ENCODE results near the gene TLK2.
"Not testable (repeated sequence)": the region's sequence is repeated elsewhere in the genome, so short reads cannot be mapped to it uniquely, and the experiment has no call there.

TLK2 gene

DNA sequence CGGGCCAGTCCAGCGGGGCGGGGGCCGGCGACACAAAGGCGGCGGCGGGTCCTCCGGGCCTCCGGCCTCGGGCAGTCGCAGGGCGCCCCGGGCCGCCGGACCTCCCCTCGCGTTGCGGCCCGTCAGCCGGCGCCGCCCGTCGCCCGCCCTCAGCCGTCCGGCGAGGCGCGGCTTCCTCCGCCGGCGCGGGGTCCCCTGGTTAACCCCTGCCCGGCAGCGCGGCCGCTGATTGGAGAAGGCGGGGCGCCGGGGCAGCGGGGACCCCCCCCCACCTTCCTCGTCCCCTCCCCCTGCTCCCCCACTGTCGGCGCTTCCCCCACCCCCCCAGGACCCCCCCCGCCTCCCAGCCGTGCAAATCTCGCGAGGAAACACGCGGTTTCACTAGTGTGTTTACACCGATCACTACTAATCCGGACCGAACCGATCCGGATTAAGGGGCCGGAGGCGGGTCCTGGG lies at the start of gene TLK2:
Gene TLK2 (plus strand): TSS at position 402 of the 456 bp plus-strand sequence. CDS start 2,301 bp downstream, outside the sequence.
- no peak for TF ChIP-seq ZNF274 (IDR thresholded peaks at IDR 0.05; ENCODE audit: low read depth, low read length)
- H3K4me3 ChIP-seq (ENCODE audit: low read length) = peak within 1 kb of the TSS; percentile 96

DNA sequence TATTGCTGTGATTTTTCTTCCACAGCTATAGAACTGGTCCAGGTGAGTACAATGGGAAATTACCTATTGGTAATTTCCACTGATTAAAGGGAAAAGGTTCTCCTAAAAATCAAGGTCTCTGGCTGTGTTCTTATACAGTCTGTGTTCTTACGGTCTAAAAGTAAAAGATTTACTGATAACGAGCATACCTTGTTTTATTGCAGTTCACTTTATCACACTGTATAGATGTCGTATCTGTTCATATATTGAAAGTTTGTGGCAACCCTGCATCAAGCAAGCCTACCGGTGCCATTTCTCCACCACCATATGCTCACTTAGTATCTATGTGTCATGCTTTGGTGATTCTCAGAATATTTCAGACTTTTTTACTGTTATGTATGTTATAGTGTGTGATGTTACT lies 43.4 kb upstream of the TLK2 start:
- H3K4me3 ChIP-seq (ENCODE audit: low read length) = not testable (repeated sequence)

DNA sequence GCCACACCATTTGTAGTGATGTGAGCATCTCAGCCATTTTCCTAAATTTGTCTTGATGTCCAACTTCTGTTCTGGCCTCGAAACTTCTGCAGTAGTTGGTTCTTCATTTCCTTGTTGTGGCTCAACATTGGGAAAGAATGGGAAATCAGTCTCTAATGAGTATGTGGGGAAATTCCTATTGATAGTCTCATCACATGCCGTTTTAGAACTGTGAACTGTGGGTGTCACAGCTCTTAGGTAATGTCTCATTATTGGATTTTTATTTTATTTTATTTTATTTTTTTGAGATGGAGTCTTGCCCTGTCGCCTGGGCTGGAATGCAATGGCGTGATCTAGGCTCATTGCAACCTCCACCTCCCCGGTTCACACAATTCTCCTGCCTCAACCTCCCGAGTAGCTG lies 37.4 kb upstream of the TLK2 start:
- H3K4me3 ChIP-seq (ENCODE audit: low read length) = not testable (repeated sequence)

DNA sequence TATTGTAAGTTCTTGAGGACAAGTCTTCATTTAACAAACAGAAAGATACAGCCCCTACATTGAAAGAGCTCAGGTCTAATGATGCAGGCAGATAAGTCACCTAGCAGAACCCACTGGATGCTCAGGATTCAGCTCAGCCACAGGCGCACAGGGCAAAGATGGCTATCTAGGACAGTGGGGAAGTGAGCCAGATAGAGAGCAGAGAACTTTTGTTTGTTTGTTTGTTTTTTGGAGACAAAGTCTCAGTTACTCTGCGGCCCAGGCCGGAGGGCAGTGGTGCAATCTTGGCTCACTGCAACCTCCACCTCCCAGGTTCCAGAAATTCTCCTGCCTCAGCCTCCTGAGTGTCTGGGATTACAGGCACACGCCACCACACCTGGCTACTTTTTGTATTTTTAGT lies 34.6 kb upstream of the TLK2 start:
- TF ChIP-seq ZNF274 (IDR thresholded peaks at IDR 0.05; ENCODE audit: low read depth, low read length) = no peak
- H3K4me3 ChIP-seq (ENCODE audit: low read length) = no peak overlapping the region

DNA sequence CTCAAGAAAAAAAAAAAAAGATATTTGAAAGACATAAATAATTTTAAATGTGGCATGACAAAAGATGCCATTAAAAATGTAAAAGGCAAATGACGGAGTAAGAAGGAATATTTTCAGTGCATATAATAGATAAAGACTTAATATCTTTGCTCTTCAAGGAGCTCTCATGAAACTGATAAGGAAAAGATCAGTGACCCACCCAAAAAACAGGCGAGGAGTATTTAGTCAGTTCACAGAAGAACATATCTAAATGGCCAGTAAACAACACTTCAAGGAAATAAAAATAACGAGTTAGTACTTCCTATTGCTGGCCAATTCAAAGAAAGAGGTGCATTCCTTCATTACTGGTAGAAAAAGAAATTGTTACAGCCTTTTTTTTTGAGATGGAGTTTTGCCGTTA lies 32.8 kb upstream of the TLK2 start:
- not testable (repeated sequence) for H3K4me3 ChIP-seq (ENCODE audit: low read length)

DNA sequence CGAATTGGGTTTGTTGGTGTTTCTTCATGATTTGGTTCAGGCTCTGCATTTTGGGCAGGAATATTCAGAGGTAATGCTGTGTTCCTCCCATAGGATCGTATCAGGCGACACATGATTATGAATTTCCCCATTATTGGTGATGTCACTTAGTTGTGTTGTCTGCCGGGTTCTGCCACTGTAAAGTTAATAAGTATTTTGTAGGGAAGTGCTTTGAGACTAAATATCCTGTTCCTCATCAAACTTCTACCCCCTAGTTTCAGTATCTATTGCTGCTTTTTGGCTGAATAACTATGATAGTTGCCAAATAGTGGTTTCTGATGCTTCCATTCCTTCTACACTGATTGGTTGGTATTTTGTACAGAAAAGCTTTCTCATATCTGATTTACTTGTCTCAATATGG lies 26.4 kb upstream of the TLK2 start:
- not testable (repeated sequence) for H3K4me3 ChIP-seq (ENCODE audit: low read length)

DNA sequence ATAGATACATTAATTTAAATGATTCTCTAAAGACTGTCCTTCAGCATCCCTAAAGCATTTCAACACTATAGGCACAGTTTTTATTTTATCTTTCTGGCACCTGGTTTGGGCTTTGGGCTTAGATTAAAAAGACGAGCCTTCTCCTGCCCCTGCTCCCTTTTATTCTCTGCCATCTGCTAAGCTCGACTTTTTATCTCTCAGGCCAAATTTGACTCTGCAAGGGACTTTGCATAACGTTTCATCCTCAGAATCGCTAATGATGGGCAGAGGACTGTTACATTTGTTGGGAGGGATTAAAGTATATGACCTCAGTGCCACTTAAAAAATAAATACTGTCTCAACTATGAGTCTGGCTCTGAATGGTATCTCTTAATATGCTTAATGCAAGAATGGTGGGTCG lies 25.6 kb upstream of the TLK2 start:
- not testable (repeated sequence) for H3K4me3 ChIP-seq (ENCODE audit: low read length)

DNA sequence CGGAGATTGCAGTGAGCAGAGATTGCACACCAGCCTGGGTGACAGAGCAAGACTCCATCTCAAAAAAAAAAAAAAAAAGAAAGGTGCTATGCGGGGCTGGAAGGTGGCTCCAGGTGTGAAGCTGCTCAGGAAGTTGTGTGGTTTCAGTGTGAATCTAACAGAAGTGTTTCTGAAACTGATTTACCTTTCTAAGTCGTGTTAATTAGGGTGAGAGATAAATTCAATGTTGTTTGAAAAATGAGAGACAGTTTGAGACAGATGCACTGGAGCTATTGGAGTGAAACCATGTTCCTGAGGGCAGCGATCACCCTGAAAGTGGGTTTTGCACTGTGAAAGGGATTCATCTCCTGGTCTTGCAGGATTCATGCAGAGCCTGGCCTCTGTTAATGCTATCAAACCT lies 25.0 kb upstream of the TLK2 start:
- H3K4me3 ChIP-seq (ENCODE audit: low read length) = peak overlapping the region; percentile 46; the same call in 1 of the 2 replicates

DNA sequence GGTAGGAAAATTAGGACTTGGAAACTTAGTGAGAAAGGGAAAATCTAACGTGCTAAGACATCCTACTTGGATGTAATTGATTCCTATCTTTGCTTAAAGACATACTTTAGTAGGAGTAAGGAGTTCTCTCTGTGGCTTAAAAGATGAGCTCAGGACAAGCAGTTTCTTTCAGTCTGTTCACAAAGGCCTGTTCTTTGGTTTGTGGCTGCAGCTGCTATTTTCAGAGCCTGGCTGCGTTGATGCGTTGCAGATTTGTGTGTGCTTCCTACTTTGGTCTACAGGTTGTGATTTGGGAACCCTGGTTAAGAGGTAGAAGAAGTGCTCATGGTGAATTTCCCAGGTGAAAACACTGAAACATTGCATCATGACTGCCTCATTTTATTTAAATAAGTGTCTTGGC lies 24.5 kb upstream of the TLK2 start:
- H3K4me3 ChIP-seq (ENCODE audit: low read length) = peak overlapping the region; percentile 46; the same call in 1 of the 2 replicates

DNA sequence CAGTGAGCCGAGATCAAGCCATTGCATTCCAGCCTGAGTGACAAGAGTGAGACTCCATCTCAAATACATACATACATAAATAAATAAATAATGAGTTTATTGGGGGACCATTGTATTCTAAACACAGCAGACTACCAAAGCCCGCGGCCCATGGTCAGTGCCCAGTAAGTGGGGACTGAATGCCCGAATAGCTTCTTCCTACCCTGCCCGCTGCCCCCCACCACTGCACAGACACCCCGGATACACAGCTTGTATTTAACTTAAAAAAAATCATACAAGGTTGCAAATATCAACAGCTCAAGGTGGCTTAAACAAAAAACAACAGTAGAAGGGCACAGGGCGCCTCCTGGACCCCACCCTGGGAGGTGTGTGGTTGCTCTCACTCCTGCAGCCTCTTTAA lies 22.6 kb upstream of the TLK2 start:
- no peak for TF ChIP-seq ZNF274 (IDR thresholded peaks at IDR 0.05; ENCODE audit: low read depth, low read length)
- no peak overlapping the region for H3K4me3 ChIP-seq (ENCODE audit: low read length)

DNA sequence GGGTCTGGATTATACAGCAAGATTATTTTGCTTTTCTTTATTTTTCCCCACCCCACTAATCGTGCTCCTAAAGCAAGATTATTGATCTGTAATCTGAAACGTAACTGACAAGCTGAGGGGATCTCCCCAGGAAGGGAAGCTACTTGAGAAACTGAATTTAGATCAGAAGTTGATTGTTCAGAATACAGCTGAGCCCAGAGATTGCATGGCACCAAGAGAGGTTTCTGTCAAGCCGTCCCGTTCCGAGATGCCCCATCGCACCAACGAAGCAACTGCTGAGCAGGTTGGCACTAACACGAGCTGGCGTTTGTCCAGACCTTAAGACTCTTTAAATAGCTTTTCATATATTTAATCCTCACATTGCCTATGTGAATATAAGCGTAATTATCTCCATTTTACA lies 20.1 kb upstream of the TLK2 start:
- H3K4me3 ChIP-seq (ENCODE audit: low read length) = not testable (repeated sequence)

DNA sequence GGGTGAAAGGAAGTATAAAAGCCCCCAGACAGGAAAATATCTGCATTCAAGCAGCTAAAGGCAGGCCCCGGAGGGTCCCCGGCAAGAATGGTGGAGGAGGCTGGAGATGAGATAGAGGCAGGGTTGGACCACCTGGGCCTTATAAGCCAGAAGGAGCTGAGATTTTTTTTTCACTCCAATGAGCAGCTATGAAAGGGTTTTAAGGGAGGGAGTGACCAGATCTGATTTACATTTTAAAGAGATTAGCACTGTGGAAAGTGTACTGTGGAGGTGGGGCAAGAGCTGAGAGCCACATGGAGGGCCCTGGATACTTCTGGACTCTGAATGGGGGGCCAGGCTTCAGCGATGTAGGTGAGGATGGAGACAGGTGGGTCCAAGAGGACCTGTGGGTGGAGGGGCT lies 14.2 kb upstream of the TLK2 start:
- not testable (repeated sequence) for H3K4me3 ChIP-seq (ENCODE audit: low read length)

DNA sequence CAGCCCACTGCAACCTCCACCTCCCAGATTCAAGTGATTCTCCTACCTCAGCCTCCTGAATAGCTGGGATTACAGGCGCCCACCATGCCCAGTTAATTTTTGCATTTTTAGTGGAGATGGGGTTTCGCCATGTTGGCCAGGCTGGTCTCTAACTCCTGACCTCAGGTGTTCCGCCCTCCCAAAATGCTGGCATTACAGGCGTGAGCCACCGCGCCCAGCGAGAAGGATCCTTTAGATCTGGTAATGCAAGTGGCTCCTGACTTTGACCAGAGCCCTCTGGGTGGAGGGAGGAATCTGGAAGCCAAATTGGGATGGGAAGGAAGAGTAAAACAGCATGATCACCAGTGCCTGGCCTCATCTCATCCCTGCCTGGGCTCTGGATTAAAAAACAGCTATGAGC lies 13.4 kb upstream of the TLK2 start:
- H3K4me3 ChIP-seq (ENCODE audit: low read length) = not testable (repeated sequence)

DNA sequence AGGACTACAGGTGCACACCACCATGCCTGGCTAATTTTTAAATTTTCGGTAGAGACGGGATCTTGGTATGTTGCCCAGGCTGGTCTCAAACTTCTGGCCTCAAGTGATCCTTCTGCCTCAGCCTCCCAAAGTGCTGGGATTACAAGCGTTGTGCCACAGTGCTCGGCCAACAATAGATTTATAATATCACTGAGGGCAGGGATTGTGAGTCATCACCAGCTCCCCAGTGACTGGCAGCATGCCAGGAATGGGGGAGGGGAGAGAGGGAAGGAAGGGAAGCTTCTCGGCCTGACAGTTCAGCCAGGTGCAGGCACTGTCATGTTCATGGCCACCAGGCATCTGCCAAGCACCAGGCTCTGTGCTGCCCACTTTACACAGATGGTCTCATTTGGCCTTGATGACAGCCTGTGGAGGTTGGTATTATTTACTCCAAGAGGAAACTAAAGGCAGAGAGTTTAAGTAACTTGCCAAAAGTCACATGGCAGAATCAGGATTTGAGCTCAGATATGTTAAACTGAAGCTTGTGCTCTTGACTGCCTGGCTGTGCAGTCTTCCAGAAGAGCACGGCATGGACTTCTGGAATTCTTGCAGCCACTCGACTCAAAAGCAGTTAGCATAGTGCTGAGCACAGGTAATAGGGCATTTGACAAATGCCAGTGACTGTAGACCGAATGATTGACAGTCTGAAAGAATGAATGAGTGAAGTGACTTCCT lies 7.8 kb upstream of the TLK2 start:
- not testable (repeated sequence) for H3K4me3 ChIP-seq (ENCODE audit: low read length)

DNA sequence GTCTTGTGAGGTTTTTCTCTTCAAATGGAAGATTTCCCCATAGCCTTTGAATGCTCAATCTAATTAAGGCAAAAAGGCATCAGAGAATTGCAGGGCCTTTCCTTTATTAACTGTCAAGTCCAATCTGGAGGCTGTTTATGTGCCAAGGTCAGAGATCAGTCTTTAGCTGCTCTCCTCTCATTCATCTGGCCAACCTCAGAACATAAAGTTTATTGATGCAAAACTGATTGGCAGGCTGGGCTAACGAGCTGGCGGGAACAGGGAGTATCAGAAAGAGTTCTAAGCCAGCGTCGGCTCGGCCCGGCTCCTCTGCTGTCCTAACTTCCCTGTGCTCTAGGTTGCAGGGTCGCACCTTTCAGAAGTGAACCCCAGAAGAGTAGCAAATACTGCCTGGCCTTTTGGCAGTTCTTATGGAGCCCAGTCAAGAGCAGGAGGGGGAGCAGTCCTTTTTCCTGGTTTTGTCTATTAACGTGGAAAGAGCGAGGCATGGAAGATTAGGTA lies 7.2 kb upstream of the TLK2 start:
- not testable (repeated sequence) for H3K4me3 ChIP-seq (ENCODE audit: low read length)

DNA sequence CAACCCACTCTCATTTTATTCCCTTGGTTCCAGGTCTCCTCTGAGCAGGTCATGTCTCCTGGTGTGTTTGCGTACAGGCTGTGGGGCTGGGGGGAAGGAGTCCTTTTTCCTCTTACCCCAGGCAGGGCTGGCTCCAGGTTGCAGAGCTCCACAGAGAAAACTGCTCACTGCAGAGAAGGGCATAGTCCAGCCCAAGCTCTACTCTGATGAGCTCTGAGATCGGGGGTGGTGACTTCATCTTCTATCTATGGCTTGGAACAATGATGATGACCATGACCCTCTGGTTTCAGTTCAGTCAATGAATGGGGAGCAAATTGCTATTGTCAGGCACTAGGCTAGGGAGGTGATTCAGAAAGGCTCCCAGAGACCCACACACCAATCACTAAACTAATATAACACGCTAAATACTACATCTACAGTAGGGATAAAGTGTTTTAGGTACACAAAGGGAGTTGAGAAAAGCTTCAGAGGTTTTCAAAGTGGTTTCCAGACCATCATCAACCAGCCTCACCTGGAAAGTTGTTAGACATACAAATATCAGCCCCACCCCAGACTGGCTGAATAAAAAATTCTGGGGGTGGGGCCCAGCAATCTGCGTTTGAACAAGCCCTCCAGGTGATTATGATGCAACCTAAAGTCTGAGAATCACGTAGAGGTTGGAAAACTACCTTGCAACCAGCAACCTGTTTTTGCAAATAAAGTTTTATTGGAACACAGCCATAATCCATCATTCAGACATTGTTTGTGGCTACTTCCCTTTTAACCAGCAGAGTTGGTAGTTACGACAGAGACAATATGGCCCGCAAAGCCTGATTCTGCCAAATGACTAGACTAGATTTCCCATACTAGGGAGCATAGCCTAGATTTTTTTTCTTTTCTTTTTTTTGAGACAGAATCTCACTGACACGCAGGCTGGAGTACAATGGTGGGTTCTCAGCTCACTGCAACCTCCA lies 5.3 kb upstream of the TLK2 start:
- H3K4me3 ChIP-seq (ENCODE audit: low read length) = not testable (repeated sequence)

DNA sequence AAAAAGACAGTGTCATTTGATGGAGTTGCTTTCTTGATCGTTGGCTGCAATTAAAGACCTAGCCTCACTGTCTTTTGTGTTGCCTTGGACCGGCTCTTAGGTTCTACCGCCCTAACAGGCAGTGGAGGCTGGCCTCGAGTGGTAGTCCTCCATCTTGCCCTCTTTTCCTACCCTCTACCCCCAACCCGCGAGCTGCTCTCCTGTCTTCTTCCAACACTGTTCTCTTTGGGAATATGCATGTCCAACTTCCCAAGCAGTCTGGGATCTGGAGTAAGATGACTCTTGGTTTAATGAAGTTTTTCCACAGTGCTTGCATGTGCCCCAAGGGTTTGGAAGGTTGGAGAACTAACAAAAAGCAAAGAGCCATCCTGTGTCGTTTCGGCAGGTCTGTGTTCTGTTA lies 1.5 kb upstream of the TLK2 start:
- H3K4me3 ChIP-seq (ENCODE audit: low read length) = peak overlapping the region; percentile 72; the same call in 1 of the 2 replicates

DNA sequence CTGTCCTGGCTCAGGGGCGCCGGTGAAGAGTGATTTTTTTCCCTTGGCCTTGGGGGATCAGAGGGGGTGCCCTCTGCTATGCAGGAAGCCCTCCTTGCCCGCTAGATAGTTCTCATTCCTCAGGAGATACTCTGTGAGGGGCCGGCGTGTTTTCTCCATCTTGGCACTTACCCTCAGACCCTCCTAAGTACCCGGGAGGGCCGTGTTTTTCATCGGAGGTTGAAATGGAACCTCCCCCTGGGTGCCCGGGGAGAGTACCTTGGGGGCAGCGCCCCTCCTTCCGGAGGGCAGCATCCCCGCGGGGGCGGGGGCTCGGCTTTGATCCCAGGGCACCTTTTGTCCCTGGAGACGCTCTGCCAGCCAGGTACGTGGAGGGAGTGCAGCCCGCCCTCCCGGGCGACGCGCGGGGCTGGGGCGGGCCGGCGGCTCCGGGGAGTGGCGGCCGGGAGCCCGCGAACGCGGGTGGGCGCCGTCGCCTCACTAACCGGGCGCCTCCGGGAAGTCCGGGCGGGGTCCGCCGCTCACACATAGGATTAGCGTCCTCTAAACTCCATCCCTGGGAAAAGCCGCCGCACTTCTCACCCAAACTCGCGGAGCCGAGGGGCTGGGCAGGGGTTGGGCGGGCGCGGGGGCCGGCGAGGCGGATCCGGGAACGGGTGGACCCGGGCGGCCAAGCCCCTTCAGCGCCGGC lies 762 bp upstream of the TLK2 start:
- H3K4me3 ChIP-seq (ENCODE audit: low read length) = peak overlapping the region; percentile 72

DNA sequence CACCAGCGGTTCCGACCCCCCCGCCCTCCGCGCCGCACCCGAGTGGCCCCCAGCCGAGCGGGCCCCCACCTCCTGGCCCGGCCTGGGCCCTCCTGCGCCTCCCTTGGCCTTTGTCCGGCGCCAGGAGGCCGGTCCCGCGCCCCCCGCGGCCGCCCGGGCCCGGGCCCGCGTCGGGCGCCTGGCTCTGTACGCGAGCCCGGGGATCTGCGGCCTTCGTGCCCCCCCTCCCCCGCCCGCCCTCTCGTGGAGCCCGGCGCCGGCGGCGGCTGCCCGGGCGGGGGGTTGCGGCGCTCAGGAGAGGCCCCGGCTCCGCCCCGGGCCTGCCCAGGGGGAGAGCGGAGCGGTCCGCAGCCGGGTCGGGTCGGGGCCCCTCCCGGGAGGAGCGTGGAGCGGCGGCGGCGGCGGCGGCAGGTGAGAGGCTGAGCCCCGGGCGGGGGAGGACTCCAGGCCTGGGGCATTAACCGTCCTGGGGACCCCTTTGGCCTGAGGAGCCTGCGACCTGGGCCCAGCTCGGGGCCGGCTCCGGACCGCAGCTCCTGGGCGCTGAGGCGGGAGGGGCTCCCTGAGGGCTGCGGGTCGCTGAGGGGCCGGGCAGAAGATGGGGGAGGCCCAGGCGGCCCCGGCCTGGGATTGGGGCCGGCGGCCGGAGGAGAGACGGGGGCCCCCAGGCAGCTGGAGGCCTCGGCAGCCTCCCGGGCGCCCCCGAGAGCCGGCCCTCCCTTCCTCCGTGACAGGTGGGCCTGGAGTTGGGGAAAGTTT lies 434 bp downstream of the TLK2 start:
- H3K4me3 ChIP-seq (ENCODE audit: low read length) = peak overlapping the region; percentile 96

DNA sequence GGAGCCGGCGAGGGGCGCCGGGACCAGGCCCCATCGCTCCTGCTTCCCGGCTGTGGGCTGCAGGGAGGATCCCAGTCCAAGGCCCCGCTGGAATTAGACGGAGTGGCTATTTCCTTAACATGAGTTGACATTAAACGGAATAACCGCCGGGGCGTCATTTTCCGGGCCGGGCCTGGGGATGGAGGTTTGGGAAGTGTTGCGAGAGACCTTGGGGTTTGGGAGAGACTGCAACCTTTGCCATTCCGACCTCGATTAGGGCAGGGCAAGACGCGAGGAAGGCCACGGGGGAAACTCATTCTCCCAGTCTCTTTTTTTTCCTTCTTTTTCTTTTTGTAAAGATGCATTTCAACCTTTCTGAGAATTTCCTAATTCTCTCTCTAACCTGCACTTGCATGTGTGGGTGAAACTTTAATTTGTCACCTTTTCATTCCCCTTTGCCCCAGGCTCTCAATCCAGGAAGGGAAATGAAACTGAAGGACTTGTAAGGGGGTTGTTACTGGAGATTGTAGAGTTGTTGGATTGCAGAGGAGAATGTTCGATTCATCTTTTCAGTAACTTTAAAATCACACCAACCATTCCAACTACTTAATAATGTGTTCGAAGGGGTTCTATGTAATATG lies 1.1 kb downstream of the TLK2 start:
- H3K4me3 ChIP-seq (ENCODE audit: low read length) = peak overlapping the region; percentile 96
